HG02623 (cell line): ENCODE measurements around the gene DHRSX.
"Not testable (repeated sequence)": the region's sequence is repeated elsewhere in the genome, so short reads cannot be mapped to it uniquely, and the experiment has no call there.

ENCODE experiments used
- ATAC-seq: cut with Tn5 transposase; IDR thresholded peaks from one replicate; pipeline ENCODE4 v1.9.1; 2021; ENCODE audit warnings: moderate library complexity; ENCODE audit not compliant: unreplicated experiment

The DHRSX gene

DNA sequence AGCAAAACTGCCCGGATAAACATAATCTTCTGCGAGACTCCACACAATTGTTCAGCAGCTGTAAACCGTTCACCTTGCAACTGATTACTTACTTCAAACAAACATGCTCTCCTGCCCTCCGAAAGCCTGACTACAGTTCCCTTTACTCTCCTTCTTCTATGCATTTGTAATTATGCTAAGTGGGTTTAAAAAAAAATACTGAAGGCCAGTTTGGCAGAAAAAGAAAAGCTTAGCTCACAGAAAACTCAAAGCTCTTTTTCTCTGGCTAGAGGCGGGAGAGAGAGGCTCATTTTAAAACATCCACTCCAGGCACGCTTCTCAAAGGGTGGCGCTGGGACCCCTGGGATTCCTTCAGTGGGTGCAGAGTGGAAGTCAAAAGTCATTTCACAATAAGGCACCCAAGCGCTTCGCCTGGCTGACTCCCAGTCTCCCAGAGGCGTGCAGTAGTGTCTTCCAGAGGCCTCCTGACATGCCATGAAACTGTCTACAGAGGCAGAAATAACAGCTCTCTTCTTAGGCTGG is 1.9 kb downstream of the DHRSX start:
- no peak for ATAC-seq

DNA sequence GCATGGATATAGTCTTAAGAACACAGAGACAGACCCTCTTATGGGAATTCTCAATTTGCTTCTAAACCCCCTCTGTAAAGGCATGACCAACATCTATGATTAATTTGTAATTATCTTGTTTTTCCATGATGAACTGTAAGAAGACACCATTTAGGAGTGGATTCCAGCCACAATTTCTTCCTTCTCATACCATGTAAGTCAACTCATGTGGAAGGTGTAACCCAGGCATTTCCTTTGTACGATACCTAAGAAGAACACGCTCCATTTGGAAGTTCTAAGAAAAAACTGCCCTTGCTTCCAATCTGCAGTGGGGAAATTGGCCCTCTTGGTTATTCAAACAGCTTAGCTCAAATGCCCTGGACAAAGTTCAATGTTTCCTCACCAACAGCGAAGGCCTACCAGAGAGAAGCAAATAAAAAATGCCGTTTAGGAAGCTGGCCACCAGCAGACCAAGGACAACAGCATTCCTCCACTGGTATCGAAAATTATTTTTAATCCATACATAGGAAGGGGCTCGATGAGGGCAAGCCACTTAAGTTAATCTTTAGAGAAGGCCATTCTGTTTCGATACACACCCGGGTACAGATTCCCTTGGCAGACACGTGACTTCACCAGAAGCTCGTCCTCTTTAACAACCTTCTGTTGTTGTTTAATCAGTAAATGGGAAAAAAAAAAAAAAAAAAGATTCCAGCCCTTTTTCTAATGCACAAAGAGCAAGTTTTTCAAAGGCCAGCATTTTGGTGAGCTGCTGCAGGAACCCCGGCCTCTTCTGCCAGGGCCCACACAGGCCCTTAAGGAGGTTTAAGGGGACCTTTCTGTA is 2.6 kb downstream of the DHRSX start:
- ATAC-seq, result no peak

DNA sequence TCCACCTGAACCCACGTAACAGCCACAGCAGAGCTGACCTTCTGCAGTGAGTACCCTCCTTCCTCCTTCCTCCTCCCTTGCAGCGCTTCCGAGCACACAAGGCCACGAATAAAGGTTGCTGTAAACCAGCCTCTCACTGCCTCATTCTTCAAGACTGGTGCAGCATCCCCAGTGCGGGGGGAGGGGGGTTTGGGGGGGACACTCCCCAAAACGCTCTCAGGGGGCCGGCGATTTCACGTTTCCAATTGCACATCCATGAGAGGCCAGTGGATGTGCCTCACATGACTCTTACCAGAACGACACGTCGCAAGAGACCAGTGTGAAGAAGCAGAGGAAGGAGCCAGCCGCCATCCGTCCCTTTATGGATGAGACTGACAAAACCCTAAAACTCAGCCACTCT is 5.2 kb downstream of the DHRSX start:
- no peak for ATAC-seq

DNA sequence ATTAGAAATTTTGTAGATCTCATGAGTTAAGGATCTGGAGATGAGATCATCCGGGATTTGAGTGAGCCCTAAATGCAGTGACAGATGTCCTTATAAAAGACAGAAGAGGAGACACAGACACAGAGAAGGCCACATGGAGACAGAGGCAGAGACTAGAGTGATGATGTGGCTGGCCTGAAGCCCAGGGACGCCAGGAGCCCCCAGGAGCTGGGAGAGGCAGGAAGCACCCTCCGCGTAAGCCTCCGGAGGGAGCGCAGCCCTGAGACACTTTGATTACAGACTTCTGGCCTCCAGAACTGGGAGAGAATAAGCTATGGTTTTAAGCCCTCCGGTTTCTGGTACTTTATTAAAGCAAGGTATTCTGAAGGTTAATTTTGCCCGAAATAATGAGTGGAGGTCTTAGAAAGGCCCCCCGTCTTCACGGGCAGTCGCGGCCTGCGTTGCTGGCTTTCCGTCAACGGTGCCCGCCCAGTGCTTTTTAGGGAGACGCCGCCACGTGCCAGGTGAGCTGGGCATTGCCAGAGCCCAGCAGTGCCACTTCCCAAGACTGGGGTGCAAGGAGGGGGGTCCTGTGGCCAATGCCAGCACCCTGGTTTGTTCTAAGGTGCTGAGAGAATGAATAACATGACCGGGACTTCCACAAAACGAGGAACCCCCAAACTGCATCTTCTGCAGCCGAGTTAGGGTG is 8.1 kb downstream of the DHRSX start:
- ATAC-seq, result no peak

DNA sequence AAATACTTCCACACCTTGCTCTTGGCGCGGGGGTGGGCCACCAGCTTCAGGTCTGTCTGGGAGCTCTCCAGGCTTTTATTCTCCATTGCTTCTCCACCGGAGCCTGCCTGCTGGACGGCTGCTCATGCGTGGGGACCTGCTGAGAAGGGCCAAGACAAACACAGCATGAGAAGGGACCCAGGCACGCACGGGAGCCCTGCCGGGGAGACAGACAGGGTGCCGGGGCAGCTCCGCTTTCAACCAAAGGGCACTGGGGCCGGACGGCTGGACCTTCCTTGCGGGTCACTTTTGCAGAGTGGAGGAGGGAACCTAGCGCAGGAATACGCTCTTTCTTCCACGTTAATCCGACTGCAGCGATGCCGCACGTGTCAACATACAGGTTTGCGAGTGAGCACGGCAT is 10.1 kb downstream of the DHRSX start:
- no peak for ATAC-seq

DNA sequence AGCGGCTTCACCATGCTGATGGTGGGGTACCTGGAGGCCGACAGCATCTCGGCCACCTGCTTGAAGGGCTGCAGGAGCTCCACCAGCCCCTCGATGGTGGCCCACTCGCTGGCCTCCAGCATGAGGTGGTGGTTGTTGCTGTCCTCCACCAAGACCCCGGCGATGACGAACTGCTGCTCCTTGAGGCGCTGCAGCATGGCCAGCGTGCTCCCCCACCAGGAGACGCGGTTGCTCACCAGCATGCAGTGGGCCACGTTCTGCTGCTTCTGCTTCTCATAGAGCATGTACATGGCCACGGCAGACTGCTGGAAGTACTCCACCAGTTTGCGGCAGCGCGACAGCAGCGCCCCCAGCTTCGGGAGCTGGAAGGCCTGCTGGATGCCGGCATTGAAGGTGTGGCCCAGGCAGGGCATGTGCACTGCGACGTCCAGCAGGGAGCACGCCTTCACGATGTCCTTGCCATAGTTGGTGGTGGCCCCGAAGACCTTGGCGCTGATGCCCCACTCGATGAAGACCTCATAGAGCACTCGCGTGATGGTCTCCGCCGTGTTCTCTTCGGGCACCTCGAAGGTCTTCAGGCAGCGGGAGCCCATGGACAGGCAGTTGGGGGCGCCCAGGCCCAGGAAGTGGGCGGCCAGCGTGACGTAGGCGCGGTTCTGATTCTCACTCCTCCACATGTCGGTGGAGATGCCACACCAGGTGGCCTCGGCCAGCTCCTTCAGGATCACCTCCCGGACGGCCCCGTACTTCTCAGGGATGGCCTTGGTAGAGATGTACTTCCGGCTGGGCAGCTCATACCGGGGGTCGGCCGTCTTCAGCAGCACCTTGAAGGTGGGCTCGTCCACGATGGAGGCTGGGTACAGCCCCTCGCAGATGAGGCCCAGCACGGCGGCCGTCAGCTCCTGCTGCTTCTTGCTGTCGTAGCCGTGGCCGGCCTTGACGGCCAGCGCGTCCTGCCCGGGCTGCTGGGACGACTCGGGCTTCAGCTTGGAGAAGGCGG is 11.0 kb downstream of the DHRSX start:
- ATAC-seq, result no peak

DNA sequence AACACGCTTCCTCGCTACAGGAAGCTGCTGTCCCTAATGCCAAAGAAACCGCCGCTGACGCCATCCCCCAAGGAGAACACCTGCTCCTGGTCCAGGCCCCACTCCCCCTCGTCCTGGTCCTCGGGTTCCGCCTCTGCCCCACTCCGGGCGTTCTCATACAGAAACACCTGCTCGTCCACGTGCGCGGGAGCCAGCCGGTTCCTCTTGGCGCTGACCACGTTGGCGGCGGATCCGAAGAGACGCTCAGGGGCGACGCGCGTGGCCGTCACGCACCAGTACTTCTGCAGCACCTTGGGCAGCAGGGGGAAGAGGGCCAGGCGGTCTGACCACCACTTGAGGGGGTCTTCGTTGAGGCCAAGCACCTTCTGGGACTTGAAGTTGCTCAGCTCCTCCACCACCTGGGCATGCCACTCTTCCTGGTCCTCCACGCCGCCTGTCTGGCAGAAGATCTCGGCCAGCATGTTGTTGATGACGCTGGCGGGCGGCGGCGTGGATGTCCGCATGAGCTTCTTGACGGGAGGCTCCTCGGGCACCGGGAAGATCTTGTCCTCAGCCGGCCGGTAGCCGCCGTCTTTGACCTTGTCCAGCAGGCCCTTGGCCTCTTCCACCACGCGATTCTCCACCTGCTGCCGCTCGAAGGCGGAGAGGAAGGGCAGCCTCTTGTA is 12.0 kb downstream of the DHRSX start:
- no peak for ATAC-seq

DNA sequence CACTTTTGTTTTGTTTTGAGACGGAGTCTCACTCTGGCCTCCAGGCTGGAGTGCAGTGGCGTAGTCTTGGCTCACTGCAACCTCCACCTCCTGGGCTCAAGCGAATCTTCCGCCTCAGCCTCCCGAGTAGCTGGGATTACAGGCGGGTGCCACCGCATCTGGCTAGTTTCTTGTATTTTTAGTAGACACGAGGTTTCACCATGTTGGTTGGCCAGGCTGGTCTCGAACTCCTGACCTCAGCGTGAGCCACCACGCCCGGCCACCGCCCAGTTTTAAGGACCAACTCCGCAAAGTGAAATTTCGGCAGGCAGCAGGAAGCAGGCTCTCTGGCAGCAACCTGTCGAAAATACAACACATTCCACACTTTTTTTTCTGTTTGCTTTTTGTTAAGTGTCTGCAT is 13.4 kb downstream of the DHRSX start:
- ATAC-seq, result no peak

DNA sequence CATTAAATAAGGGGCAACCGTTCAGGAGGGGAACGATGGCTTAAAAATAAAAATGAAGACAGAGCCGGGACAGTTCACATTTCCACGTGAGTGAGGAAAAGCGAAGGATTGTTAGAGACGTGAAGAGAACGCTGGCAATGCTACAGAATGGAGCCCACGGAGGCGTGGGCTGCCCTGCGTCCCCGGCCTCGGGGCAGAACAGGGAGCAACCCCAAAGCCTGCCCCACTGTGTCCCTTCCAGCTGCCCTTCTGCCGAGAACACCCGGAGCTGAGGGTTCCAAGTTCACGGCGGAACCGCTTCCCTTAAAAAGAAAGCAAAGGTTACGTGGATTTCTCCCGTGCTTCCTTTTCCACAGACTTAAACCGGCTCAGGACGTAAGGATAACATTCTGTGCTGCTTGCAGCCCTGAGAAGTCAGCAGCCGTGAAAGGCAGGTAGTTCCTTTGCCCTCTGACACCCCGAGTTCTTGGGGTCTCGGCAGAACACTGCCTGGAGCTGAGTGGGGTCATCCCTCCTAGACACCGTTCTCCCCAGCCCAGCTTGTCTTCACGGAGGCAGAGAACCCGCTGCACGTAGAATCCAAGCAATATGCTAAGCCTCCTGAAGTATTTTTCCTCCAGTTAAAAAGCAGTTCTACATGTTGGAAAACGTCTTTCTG is 14.2 kb downstream of the DHRSX start:
- no peak for ATAC-seq

DNA sequence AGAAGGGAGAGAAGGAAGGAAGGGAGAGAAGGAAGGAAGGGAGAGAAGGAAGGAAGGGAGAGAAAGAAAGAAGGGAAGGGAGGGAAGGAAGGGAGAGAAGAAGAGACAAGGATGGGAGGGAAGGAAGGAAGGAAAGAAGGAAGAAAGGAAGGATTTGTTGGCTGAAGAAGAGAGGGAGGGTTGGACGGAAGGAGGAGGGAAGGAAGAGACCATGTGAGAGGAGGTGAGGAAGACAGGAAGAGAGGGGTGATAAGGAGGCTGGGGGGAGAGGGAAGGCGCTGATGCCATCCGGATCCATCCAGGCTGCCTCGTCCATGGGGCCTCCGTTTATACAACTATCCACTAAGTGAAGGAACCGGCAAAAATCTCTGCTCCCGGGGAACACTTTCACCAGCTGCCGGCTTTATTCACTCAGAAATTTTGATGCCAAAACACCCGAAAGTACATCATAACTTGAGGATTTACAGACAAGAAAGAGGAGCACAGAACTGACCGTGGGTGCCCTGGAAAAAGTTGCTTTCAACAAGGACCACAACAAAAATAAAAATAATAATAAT is 14.9 kb downstream of the DHRSX start:
- ATAC-seq, result no peak

DNA sequence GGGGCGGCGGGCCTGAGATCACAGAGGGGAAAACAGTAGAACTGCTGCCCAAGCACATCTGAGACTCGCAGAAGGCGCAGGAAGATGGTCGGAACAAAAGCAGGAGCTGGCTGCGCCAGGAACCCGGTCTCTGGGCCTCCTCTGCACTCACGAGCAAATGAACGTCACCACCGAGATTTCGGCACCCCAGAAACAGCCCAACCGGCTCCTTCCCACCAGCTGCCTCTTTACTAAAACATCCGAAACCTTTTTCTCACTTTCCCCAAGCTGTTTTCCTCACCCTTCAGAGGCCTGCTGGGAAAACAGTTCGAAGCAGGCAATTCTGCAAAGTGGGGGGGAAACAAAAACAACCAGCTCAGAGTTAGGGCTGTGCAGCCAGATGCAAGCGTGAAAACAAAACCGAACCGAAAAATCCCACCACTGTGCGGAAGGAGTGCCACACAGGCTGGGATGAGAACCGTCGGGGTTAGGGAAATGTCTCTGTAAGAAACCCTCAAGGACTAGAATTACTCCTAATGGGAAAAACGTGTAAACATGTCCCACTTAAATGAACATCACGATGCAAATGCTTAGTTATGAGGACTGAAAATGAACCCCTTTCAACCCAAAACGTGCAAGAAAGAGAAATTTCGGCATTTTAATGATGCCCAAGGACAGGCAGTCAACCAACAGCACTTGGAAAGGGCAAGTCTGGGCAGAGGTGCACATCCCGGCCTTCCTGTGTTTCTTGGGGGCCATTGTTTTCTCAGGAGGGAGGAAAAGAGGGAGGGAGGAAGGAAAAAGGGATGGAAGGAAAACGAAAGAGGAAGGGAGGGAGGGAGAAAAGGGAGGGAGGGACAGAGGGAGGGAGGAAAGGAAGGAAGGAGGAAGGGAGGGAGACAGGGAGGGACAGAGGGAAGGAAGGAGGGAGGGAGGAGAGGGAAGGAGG is 15.8 kb downstream of the DHRSX start:
- no peak for ATAC-seq

DNA sequence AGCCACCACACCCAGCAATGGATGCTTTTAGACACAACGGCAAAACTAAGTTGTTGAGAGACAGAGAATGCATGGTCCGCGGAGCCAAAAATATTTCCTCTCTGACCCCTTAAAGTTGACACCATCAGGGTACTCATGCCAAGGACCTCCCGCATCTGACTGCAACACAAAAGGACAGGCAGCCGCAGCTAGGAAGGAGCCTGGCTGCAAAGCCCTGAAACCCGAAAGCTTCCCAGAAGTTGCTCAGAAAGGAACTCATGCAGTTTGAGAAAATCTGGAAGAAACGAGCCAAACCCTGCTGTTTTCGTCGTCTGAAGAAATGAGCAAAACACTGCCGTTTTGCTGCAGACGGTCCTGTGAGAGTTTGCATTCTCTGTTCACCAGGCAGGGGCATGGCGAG is 16.5 kb downstream of the DHRSX start:
- no peak for ATAC-seq

DNA sequence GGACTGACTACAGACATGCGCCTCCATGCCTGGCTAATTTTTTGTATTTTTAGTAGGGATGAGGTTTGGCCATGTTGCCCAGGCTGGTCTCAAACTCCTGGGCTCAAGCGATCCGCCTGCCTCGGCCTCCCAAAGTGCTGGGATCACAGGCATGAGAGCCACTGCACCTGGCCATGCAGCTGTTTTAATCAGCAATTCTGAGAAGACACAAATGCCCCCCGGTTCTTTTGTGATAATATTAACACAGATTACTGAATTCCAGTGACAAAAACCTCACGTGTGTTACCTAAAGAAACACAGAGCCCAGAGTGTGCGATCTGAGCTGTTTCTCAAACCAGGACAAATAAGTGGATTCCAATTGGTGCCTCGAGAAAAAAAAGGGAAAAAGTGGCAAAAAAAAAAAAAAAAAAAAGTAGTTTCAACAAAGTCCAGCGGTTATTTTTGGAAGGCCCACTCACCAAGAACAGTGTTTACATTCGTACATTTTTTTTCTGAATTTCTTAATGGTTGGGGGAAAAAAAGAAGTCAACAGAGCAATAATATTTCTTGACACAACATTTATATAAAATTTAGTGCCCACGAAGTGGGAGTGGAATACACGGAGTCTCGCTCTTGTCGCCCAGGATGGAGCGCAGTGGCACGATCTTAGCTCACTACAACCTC is 17.2 kb downstream of the DHRSX start:
- ATAC-seq, result no peak

DNA sequence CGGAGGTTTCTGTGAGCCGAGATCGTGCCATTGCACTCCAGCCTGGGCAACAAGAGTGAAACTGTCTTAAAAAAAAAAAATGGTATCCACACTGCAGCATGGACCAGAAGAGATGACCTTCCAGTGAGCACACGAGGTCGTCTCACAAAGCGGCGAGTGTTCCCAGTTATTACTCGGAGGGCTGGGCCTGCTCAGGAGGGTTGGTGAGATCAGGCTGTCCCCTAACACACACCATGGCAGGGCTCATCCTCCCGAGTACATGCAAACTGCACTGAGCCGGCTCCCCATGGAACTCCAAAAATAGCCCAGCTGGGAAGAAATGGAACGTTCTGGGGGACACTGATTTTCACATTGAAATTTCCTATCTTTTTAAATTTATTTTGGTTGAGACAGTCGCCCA is 19.2 kb downstream of the DHRSX start:
- ATAC-seq, result not testable (repeated sequence)

DNA sequence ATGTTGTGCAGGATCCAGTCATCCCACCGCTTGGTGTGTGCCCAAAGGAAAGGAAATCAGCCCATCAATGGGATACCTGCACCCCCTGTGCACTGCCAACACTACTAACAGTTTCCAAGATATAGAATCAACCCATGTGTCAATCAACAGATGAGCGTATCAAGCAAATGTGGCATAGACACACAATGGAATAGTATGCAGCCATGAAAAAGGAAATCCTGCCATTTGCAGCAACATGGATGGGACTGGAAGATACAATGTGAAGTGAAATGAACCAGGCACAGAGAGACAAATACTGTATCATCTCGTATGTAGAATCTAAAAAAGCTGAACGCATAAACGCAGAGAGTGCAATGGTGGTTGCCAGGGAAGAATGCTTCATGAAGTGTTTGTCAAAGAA is 20.8 kb downstream of the DHRSX start:
- not testable (repeated sequence) for ATAC-seq

DNA sequence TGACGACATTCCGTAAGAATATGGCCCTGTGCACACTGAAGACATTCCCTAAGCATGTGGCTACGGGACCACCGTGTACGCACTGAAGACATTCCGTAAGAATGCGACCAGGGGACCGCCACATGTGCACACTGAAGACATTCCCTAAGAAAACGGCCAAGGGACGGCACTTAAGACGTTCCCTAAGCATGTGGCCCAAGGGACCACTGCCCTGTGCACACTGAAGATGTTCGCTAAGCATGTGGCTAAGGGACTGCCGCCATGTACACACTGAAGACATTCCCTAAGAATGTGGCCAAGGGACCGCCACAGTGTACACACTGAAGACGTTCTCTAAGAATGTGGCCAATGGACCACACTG is 21.4 kb downstream of the DHRSX start:
- no peak for ATAC-seq

DNA sequence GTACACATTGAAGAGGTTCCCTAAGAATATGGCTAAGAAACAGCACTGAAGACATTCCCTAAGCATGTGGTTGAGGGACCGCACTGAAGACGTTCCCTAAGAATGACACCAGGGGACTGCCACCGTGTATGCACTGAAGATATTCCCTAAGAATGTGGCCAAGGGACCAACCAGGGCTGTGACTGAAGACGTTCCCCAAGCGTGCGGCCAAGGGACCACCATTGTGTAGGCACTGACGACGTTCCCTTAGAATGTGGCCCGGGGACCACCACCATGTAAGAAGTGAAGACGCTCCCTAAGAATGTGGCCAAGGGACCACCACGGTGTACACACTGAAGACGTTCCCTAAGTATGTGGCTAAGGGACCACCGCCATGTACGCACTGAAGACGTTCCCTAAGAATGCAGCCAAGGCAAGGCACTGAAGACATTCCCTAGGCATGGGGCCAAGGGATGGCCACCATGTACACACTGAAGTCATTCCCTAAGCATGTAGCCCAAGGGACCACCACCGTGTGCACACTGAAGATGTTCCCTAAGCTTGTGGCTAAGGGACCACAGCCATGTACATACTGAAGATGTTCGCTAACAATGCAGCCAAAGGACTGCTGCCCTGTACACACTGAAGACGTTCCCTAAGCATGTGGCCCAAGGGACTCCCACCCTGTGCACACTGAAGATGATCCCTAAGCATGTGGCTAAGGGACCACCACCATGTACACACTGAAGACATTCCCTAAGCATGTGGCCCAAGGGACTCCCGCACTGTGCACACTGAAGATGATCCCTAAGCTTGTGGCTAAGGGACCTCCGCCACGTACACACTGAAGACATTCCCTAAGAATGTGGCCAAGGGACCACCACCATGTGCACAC is 22.0 kb downstream of the DHRSX start:
- ATAC-seq, result no peak
